Activated CD8-positive, alpha-beta T cell treated with anti-CD3 and anti-CD28 coated beads for 36 hours (primary cell): ENCODE data around the gene IL24. TPM values are rescaled to one million over a fixed set of nuclear protein-coding genes. Genes with fewer than 3 reads are reported as not detected.

Source experiments
- ATAC-seq: fragments of 200-7000 bp; cut with Tn5 transposase; one replicate; pipeline ENCODE4 v1.10.0; 2021; ENCODE audit warnings: mild to moderate bottlenecking, moderate library complexity
- CTCF ChIA-PET: fragments of 350-600 bp; sonication (Branson Sonifier 250); formaldehyde crosslinking; loops from one replicate; lab custom pipeline; 2021; ENCODE audit warnings: antibody characterized with exemption; lab: Charles Lee
- POLR2A ChIA-PET: fragments of 350-600 bp; sonication (Branson Sonifier 250); formaldehyde crosslinking; loops from one replicate; lab custom pipeline; 2021; ENCODE audit warnings: antibody characterized with exemption; lab: Charles Lee
- DNase-seq: peaks from one replicate; pipeline ENCODE4 v3.0.0-alpha.2; 2020
- H3K27ac Mint-ChIP-seq: one replicate; pipeline ENCODE4 v1.8.0; 2021; ENCODE audit warnings: mild to moderate bottlenecking, mixed read lengths
- H3K27me3 Mint-ChIP-seq: one replicate; pipeline ENCODE4 v1.8.0; 2021; ENCODE audit warnings: mixed read lengths
- H3K36me3 Mint-ChIP-seq: one replicate; pipeline ENCODE4 v1.8.0; 2021; ENCODE audit warnings: low read depth, mixed read lengths
- H3K4me1 Mint-ChIP-seq: one replicate; pipeline ENCODE4 v1.8.0; 2021; ENCODE audit warnings: low read depth, mixed read lengths
- H3K4me3 Mint-ChIP-seq: one replicate; pipeline ENCODE4 v1.8.0; 2021; ENCODE audit warnings: mild to moderate bottlenecking, moderate library complexity, mixed read lengths
- H3K9me3 Mint-ChIP-seq: one replicate; pipeline ENCODE4 v1.8.0; 2021; ENCODE audit warnings: mixed read lengths
- intact Hi-C: fragments of 100-400 bp; cut with micrococcal nuclease; formaldehyde crosslinking; loops from one replicate; pipeline ENCODE4 v1.10.0; 2022
- total RNA-seq, 2 experiments: library from RNA; stranded (reverse); gene quantifications; one replicate each; pipeline ENCODE4 v1.2.3, GENCODE V29; 2021
- TF ChIP-seq, protein P1 (sequence below): fragments of 200-600 bp; IDR thresholded peaks from one replicate; pipeline ENCODE4 v1.8.0; 2022; ENCODE audit warnings: antibody characterized with exemption, mild to moderate bottlenecking

IL24 gene
- total RNA-seq, 2 experiments from 2014 or later: 0.54 to 0.81 TPM

DNA sequence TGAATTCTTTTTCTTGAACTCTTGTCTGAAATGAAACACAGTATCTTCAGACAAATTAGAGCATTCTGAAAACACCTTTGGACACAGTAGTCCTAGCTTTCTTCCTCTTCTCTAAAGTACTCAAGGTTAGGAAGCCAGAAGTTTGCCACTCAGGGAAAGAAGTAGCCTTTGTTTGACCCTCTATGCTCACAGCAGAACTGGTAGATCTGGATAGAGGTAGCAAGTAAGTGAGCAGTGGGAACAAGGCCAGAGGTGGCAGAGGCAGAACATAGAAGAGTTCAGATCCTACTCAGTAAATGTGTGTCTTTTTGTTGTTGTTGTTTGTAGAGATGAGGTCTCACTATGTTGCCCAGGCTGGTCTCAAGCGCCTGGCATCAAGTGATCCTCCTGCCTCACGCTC, 56.4 kb downstream of the IL24 start:
- intact Hi-C loops: no loop called here
- ChIA-PET CTCF (interaction anchor here (1.5 to 2.0 kb wide), 2 partner anchors 18 to 29 kb away, joined by 6 to 8 read pairs; no protein-coding TSS in a partner anchor), POLR2A (no interaction called here)
- peaks cover 14% of the 10 kb centered on the region for H3K4me1 Mint-ChIP-seq
- no peaks in the 10 kb centered on the region for H3K9me3 Mint-ChIP-seq
- no peak overlapping the region for H3K4me3 Mint-ChIP-seq
- DNase-seq: no peak
- H3K27me3 Mint-ChIP-seq: no peaks in the 10 kb centered on the region
- H3K27ac Mint-ChIP-seq: no peak overlapping the region
- TF ChIP-seq, protein P1, sequence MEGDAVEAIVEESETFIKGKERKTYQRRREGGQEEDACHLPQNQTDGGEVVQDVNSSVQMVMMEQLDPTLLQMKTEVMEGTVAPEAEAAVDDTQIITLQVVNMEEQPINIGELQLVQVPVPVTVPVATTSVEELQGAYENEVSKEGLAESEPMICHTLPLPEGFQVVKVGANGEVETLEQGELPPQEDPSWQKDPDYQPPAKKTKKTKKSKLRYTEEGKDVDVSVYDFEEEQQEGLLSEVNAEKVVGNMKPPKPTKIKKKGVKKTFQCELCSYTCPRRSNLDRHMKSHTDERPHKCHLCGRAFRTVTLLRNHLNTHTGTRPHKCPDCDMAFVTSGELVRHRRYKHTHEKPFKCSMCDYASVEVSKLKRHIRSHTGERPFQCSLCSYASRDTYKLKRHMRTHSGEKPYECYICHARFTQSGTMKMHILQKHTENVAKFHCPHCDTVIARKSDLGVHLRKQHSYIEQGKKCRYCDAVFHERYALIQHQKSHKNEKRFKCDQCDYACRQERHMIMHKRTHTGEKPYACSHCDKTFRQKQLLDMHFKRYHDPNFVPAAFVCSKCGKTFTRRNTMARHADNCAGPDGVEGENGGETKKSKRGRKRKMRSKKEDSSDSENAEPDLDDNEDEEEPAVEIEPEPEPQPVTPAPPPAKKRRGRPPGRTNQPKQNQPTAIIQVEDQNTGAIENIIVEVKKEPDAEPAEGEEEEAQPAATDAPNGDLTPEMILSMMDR: no peak
- H3K36me3 Mint-ChIP-seq: no peaks in the 10 kb centered on the region
- no peak for ATAC-seq

Other genes starting within 250 kb of the IL24 start
- 10 to 100 TPM; 50.4 to 51.4 TPM for gene MAPKAPK2, start 212.5 kb upstream of the IL24 start, total RNA-seq
- not detected for gene IL19, start 126.7 kb upstream of the IL24 start, total RNA-seq
- gene IL10, start 124.9 kb upstream of the IL24 start, total RNA-seq: under 1 TPM in 1 of 2 experiments, not detected in 1; 0.32 TPM
- not detected for gene IL20, start 31.8 kb upstream of the IL24 start, total RNA-seq
- 10 to 100 TPM; 49.4 to 51.7 TPM for gene FCMR, start 24.5 kb downstream of the IL24 start, total RNA-seq
- under 1 TPM in 1 of 2 experiments, not detected in 1; 0.07 TPM for gene PIGR, start 49.0 kb downstream of the IL24 start, total RNA-seq
- not detected for gene FCAMR, start 73.0 kb downstream of the IL24 start, total RNA-seq
- under 1 TPM; 0.07 to 0.13 TPM for gene C1orf116, start 135.3 kb downstream of the IL24 start, total RNA-seq
- gene YOD1, start 153.8 kb downstream of the IL24 start, total RNA-seq: 1 to 10 TPM; 7.4 to 7.5 TPM
- gene PFKFB2, start 155.8 kb downstream of the IL24 start, total RNA-seq: 1 to 10 TPM; 3.5 to 4.3 TPM
- 1 to 10 TPM; 2.1 to 2.2 TPM for gene C4BPB, start 191.4 kb downstream of the IL24 start, total RNA-seq
- gene C4BPA, start 206.8 kb downstream of the IL24 start, total RNA-seq: not detected